Measurements from ENCODE around the gene LRP4. TPM values are rescaled to one million over a fixed set of nuclear protein-coding genes. Genes with fewer than 3 reads are reported as not detected.

The LRP4 gene
- total RNA-seq, 1 donor from 2014 or later = 10.1 TPM

DNA sequence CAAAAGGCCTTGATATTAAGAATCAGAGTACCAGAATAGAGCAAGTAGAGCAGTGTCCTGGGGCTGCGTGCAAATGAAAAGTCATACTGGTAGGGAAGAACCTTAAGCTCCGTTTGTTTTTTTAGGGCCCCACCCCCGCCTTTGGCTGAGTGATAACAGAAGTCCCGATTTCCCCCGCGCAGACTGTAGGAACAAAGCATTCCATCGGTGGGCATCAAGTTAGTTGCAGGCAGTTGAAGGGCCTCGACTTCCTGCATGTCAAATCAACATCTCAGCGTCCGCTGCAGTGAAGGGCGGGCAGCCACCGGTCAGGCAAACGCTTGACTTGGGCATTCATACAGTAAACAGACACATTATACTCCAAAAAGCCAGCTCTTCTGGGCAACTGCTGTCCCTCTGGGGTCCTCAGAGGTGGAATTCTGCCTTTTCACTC, 11.7 kb downstream of the LRP4 start:
- Histone ChIP-seq H3K27ac (no peak overlapping the region), H3K4me3 (no peak overlapping the region), H3K4me1 (no peaks in the 10 kb centered on the region), H3K36me3 (no peaks in the 10 kb centered on the region), H3K9me3 (no peaks in the 10 kb centered on the region), H3K27me3 (no peaks in the 10 kb centered on the region)
- TF ChIP-seq POLR2AphosphoS5 (IDR thresholded peaks at IDR 0.05; ENCODE audit: insufficient read depth in 1 of 2, low read depth in 1 of 2) (no peak), CTCF (IDR thresholded peaks at IDR 0.05) (no peak), POLR2A (IDR thresholded peaks at IDR 0.05) (no peak)
- DNase-seq (ENCODE audit: extremely low spot score in 2 of 2) = no peak
- intact Hi-C loops (cut with DNase I) = no loop called here

- H3K4me1 ChIP-seq = no peaks in the 10 kb centered on the region
- DNase-seq (ENCODE audit: extremely low spot score in 2 of 2) = no peak
- H3K36me3 ChIP-seq = no peaks in the 10 kb centered on the region
- no peak overlapping the region for H3K4me3 ChIP-seq
- no peak overlapping the region for H3K27ac ChIP-seq
- TF ChIP-seq POLR2AphosphoS5 (IDR thresholded peaks at IDR 0.05; ENCODE audit: insufficient read depth in 1 of 2, low read depth in 1 of 2) = no peak
- H3K9me3 ChIP-seq = no peaks in the 10 kb centered on the region
- H3K27me3 ChIP-seq = no peaks in the 10 kb centered on the region
- intact Hi-C loops (cut with DNase I) = no loop called here
Observed at GRCh38 chr11:46905806-46906205, 12.5 kb downstream of the LRP4 start.

- TF ChIP-seq CTCF (IDR thresholded peaks at IDR 0.05) (no peak), POLR2AphosphoS5 (IDR thresholded peaks at IDR 0.05; ENCODE audit: insufficient read depth in 1 of 2, low read depth in 1 of 2) (no peak), POLR2A (IDR thresholded peaks at IDR 0.05) (no peak)
- no peak overlapping the region for H3K27ac ChIP-seq
- intact Hi-C loops (cut with DNase I) = no loop called here
- DNase-seq (ENCODE audit: extremely low spot score in 2 of 2) = no peak
- H3K4me1 ChIP-seq = no peaks in the 10 kb centered on the region
- H3K36me3 ChIP-seq = no peaks in the 10 kb centered on the region
- H3K4me3 ChIP-seq = no peak overlapping the region
- no peaks in the 10 kb centered on the region for H3K27me3 ChIP-seq
- no peaks in the 10 kb centered on the region for H3K9me3 ChIP-seq
Observed at GRCh38 chr11:46903846-46904245, 14.5 kb downstream of the LRP4 start.

- Histone ChIP-seq H3K27me3 (no peaks in the 10 kb centered on the region), H3K4me3 (no peak overlapping the region), H3K4me1 (no peaks in the 10 kb centered on the region), H3K36me3 (no peaks in the 10 kb centered on the region), H3K27ac (no peak overlapping the region), H3K9me3 (no peaks in the 10 kb centered on the region)
- TF ChIP-seq CTCF (IDR thresholded peaks at IDR 0.05) (no peak), POLR2A (IDR thresholded peaks at IDR 0.05) (no peak), POLR2AphosphoS5 (IDR thresholded peaks at IDR 0.05; ENCODE audit: insufficient read depth in 1 of 2, low read depth in 1 of 2) (no peak)
- intact Hi-C loops (cut with DNase I) = no loop called here
- DNase-seq (ENCODE audit: extremely low spot score in 2 of 2) = no peak
Observed at GRCh38 chr11:46902694-46903093, 15.7 kb downstream of the LRP4 start.

DNA sequence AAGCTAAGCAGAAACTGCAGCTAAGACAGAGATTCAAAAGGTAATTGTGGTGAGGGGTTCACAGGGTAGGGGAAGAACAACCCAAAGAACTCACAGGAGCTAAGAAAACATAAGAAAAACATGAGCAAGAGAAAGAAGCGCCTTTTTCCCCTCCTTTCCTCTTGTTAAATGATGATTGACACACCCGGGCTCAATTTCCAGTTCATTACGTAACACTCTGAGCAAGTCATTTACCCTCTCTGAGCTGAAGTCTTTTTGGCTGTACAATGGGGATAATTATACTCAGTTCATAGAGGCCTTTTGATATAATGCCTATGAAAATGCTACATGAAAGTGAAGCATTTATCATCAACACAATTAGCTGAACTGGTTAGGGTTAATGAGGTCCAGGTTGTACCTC, 17.2 kb downstream of the LRP4 start:
- H3K36me3 ChIP-seq = no peaks in the 10 kb centered on the region
- H3K27me3 ChIP-seq = no peaks in the 10 kb centered on the region
- no peak overlapping the region for H3K27ac ChIP-seq
- intact Hi-C loops (cut with DNase I) = no loop called here
- H3K9me3 ChIP-seq = no peaks in the 10 kb centered on the region
- DNase-seq (ENCODE audit: extremely low spot score in 2 of 2) = no peak
- no peaks in the 10 kb centered on the region for H3K4me1 ChIP-seq
- no peak overlapping the region for H3K4me3 ChIP-seq
- no peak for TF ChIP-seq CTCF (IDR thresholded peaks at IDR 0.05)

Data from vagina (tissue), 2 donors.